Vagina (tissue), 2 donors: ENCODE data around the gene EYA4. TPM values are rescaled to one million over a fixed set of nuclear protein-coding genes. Genes with fewer than 3 reads are reported as not detected.

Experiments
- DNase-seq, 2 donors: peaks; one replicate each; pipeline ENCODE4 v3.0.0-alpha.2; 2017; ENCODE audit errors: extremely low spot score in 2 of 2
- H3K27ac ChIP-seq: fragments of 200-600 bp; sonication (generic); one replicate; pipeline ENCODE4 v1.5.1; 2019
- H3K27me3 ChIP-seq: fragments of 200-600 bp; sonication (generic); one replicate; pipeline ENCODE4 v1.5.1; 2019
- H3K36me3 ChIP-seq, 2 donors: fragments of 200-600 bp; sonication (generic); one replicate each; pipeline ENCODE4 v1.5.1; 2017 to 2019
- H3K4me1 ChIP-seq: fragments of 200-600 bp; sonication (generic); one replicate; pipeline ENCODE4 v1.5.1; 2019
- H3K4me3 ChIP-seq, 2 donors: fragments of 200-600 bp; sonication (generic); 1 replicate in 1 of 2; 2 replicates in 1 of 2; pipeline ENCODE4 v1.5.1; 2016 to 2019
- H3K9me3 ChIP-seq: fragments of 200-600 bp; sonication (generic); one replicate; pipeline ENCODE4 v1.5.1; 2019
- CTCF ChIP-seq, 3 experiments: fragments of 450-650 bp in 2 of 3; fragments of 200-600 bp in 1 of 3; sonication (generic) in 1 of 3; IDR thresholded peaks; one replicate each; pipeline ENCODE4 v1.5.1; 2017 to 2019; ENCODE audit warnings: antibody characterized with exemption in 3 of 3, mild to moderate bottlenecking in 2 of 3, moderate library complexity in 2 of 3
- POLR2A ChIP-seq, 2 donors: fragments of 450-650 bp; IDR thresholded peaks; one replicate each; pipeline ENCODE4 v1.6.1; 2017; ENCODE audit warnings: antibody characterized with exemption in 2 of 2, mild to moderate bottlenecking in 2 of 2, moderate library complexity in 2 of 2
- POLR2AphosphoS5 ChIP-seq, 2 donors: sonication (generic); formaldehyde crosslinking; IDR thresholded peaks; one replicate each; pipeline ENCODE4 v1.9.0; 2017; ENCODE audit warnings: antibody characterized with exemption in 2 of 2, mild to moderate bottlenecking in 2 of 2, low read depth in 1 of 2; ENCODE audit not compliant: insufficient read depth in 1 of 2
- intact Hi-C: fragments of 100-400 bp; cut with DNase I; formaldehyde crosslinking; loops from one replicate; pipeline ENCODE4 v1.15.1; 2023
- total RNA-seq: library from RNA; depleted of rRNA; stranded (reverse); fragments of >200 nt; gene quantifications from one replicate; pipeline ENCODE4 v1.2.3, GENCODE V29; 2016

The EYA4 gene
- total RNA-seq, 1 donor from 2014 or later = 18.7 TPM

GRCh38 chr6:133241901-133242636, 912 bp downstream of the EYA4 start:
- Histone ChIP-seq H3K9me3 (no peaks in the 10 kb centered on the region), H3K27ac (peak overlapping the region; percentile 64), H3K36me3 (no peaks in the 10 kb centered on the region), H3K27me3 (peaks cover 6% of the 10 kb centered on the region), H3K4me1 (peaks cover 17% of the 10 kb centered on the region), H3K4me3 (peak overlapping the region; percentile 36 to 44)
- TF ChIP-seq POLR2AphosphoS5 (IDR thresholded peaks at IDR 0.05; ENCODE audit: insufficient read depth in 1 of 2, low read depth in 1 of 2) = no peak
- no peak for TF ChIP-seq POLR2A (IDR thresholded peaks at IDR 0.05)
- TF ChIP-seq CTCF (IDR thresholded peaks at IDR 0.05) = no peak
- DNase-seq = no peak
- intact Hi-C loops = no loop called here

- intact Hi-C loops = no loop called here
- H3K27me3 ChIP-seq = peaks cover 6% of the 10 kb centered on the region
- H3K27ac ChIP-seq = peak overlapping the region; percentile 64
Observed at GRCh38 chr6:133242637-133243585, 1.8 kb downstream of the EYA4 start.

GRCh38 chr6:133243723-133244305, 2.7 kb downstream of the EYA4 start:
- Histone ChIP-seq H3K9me3 (no peaks in the 10 kb centered on the region), H3K36me3 (no peaks in the 10 kb centered on the region), H3K27ac (peak overlapping the region; percentile 40), H3K27me3 (peaks cover 6% of the 10 kb centered on the region), H3K4me1 (peaks cover 17% of the 10 kb centered on the region), H3K4me3 (peak overlapping the region in 1 of 2 donors; percentile 44)
- TF ChIP-seq POLR2AphosphoS5 (IDR thresholded peaks at IDR 0.05; ENCODE audit: insufficient read depth in 1 of 2, low read depth in 1 of 2) (no peak), POLR2A (IDR thresholded peaks at IDR 0.05) (no peak), CTCF (IDR thresholded peaks at IDR 0.05) (no peak)
- intact Hi-C loops = no loop called here
- no peak for DNase-seq

More at GRCh38 chr6:133242637-133243585, 1.8 kb downstream of the EYA4 start:
- no peaks in the 10 kb centered on the region for H3K9me3 ChIP-seq
- peaks cover 17% of the 10 kb centered on the region for H3K4me1 ChIP-seq
- peak overlapping the region; percentile 36 to 44 for H3K4me3 ChIP-seq
- H3K36me3 ChIP-seq = no peaks in the 10 kb centered on the region
- TF ChIP-seq POLR2A (IDR thresholded peaks at IDR 0.05) = no peak
- TF ChIP-seq CTCF (IDR thresholded peaks at IDR 0.05) = no peak
- TF ChIP-seq POLR2AphosphoS5 (IDR thresholded peaks at IDR 0.05; ENCODE audit: insufficient read depth in 1 of 2, low read depth in 1 of 2) = no peak
- DNase-seq = no peak

GRCh38 chr6:133244519-133244918, 3.4 kb downstream of the EYA4 start:
- DNase-seq = no peak
- no peak for TF ChIP-seq POLR2AphosphoS5 (IDR thresholded peaks at IDR 0.05; ENCODE audit: insufficient read depth in 1 of 2, low read depth in 1 of 2)
- no peak for TF ChIP-seq POLR2A (IDR thresholded peaks at IDR 0.05)
- TF ChIP-seq CTCF (IDR thresholded peaks at IDR 0.05) = no peak
- Histone ChIP-seq H3K4me3 (no peak overlapping the region), H3K27me3 (peaks cover 6% of the 10 kb centered on the region), H3K27ac (no peak overlapping the region), H3K36me3 (no peaks in the 10 kb centered on the region), H3K4me1 (peaks cover 17% of the 10 kb centered on the region), H3K9me3 (no peaks in the 10 kb centered on the region)
- intact Hi-C loops = no loop called here
